NT2/D1 (cell line): ENCODE data around the gene CORIN.

Experiments
- SUZ12 ChIP-seq: IDR thresholded peaks from 2 replicates; pipeline ENCODE4 v1.6.1; 2011; ENCODE audit not compliant: insufficient read length, insufficient read depth; ENCODE audit errors: extremely low read depth
- YY1 ChIP-seq: IDR thresholded peaks from 2 replicates; pipeline ENCODE4 v1.6.1; 2011; ENCODE audit not compliant: insufficient read length, insufficient read depth
- ZNF274 ChIP-seq: IDR thresholded peaks from 2 replicates; pipeline ENCODE4 v1.6.1; 2011; ENCODE audit warnings: mild to moderate bottlenecking, low read depth, low read length

- TF ChIP-seq YY1 = no peak
- no peak for TF ChIP-seq SUZ12
- no peak for TF ChIP-seq ZNF274
These were observed 45.9 kb downstream of the CORIN start for GRCh38 chr4:47791965-47792364.
